GM19324 (cell line): ENCODE results near the gene CHST8.
"Not testable (repeated sequence)": the region's sequence is repeated elsewhere in the genome, so short reads cannot be mapped to it uniquely, and the experiment has no call there.

ENCODE experiments used
- ATAC-seq: cut with Tn5 transposase; IDR thresholded peaks from one replicate; pipeline ENCODE4 v1.9.1; 2021; ENCODE audit warnings: mild to moderate bottlenecking, moderate library complexity; ENCODE audit not compliant: unreplicated experiment, low FRiP score

Gene CHST8

DNA sequence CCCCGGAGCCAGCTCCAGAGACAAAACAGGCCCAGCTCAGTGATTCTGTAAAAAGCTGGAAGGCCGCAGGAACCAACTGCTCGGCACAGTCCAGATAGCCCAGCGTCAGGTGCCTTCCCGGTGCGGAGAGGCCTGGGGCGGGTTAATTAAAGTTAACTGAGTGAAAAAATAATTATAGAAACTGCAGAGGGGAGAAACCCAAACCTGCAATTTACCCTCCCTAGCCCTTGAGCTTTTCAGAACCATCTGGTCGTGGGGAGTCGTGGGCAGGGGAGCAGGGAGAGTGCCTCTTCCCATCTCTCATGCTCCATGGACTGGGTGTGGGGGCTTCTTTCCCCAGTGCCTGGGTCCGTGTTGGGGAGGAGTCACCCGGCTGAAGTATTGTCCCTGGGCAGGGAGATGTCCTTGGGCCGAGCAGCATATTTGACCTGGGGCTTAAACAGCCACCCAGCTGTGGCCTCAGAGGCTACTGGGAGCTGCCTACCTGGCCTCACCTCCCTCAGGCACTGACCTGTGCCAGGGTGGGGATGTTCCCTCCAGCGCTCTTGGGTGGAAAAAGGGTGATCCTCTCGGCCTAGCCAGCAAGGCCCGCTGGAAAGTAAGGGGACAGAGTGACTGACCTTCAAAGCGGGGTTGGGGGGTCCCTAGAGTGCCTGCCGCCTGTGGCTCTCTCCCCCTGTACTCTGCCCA lies 65.9 kb downstream of the CHST8 start:
- ATAC-seq = no peak

DNA sequence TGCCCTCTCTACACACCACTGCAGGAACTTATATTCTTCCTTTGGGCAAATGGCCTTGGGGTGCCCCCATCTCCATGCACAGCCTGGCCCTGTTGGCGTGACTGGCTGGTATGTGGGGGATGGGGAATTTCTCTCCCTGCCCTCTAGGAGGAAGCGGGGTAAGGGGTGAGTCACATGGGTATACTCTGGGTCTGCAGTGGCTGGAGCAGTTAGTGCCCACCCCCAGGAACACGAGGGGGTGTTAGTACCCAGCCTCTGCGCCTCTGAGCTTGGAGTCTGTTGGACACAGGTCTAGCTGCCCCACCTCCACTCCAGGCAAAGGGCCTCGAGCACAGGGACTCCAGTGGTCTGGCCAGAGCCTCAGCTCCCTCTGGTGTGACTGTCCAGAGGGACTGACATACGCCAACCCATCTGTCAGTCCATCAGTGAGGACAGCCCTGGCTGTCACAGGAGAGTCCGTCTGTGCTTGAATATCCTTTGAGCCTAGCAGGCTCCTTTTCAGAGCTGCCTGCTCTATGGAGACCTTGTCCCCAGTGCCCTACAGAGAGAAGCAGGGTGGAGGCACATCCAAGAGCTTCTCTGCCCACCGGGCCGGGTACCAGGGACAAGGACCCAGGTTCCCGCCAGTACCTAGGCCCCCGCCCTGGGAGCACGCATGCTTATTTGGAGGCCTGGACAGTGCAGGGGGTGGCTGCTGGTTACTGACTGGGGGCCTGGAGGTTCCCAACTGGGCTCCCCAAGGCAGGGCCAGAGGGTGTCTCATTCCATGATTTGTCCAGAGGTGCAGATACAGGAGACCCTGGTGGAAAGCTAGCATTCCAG lies 66.6 kb downstream of the CHST8 start:
- ATAC-seq = no peak

DNA sequence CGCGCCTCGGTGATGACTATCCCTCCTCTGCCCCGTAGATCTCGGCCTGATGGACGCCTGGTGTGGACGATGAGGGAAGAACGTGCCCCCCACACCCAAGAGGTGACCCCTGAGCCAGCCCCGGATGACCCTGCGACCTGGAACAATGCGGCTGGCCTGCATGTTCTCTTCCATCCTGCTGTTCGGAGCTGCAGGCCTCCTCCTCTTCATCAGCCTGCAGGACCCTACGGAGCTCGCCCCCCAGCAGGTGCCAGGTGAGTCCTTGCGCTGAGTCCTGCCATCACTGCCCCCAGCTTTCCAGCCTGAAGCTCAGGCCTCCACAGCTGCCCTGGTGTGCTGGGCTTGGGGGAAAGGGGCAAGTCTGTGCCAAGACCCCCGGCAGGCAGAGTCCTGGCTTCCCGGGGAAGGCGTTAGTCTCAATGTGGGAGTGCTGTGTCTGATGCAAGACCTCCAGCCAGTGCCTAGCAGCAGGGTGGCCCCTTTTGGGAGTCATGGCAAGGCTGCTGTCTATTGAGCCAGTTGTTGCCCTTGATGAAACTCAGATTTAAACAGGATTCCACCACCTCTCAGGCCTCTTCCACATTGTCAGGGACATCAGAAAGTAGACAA lies 67.5 kb downstream of the CHST8 start:
- ATAC-seq = no peak

DNA sequence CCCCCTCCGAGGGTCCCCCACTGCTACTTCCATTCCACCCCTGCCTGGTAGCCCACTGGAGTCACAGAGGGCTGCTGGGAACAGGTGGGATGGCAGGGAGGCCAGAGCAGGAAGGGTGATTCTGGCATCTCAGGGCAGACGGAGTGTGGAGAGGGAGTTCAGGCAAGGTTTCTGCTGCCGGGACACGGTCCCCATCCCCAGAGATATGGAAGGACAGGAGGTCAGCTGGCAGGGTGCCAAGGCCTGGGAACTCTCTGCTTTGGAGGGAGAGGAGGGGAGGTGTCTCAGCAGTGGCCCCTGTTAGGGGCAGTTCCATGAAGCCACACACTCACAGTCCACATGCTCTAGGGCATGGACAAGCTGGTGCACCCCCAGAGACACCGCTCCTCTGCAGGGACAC lies 68.1 kb downstream of the CHST8 start:
- ATAC-seq = no peak

DNA sequence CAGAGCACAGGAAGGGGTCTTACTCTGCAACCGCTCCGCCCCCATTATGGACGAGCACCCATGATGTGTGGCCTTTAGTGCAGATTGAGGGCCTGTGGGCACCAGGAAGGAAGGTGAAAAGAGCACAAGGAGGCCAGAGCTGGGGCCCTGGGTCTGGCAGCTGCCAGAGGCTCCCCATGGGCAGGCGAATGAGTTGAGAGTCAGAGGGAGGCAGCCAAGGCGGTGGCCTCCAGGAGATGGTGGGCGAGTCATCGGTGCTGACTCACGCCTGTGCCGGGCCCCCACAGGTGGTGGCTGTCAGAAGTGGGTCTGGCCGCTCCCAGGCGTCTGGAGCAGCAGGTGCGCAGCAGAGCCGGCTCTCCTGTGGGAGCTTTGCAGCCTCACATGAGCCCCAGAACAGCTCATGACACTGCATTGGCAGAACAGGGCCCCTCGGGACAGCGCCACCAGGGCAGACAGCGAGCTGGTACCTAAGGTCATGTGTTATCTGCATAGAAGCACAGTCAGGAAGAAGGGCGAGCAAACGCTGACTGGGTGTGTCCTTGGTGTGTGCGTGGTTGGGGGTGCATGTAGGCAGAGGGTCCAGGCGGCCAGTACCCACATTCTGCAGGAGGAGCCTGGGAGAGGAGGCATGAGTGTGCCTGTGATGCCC lies 68.8 kb downstream of the CHST8 start:
- ATAC-seq = no peak

DNA sequence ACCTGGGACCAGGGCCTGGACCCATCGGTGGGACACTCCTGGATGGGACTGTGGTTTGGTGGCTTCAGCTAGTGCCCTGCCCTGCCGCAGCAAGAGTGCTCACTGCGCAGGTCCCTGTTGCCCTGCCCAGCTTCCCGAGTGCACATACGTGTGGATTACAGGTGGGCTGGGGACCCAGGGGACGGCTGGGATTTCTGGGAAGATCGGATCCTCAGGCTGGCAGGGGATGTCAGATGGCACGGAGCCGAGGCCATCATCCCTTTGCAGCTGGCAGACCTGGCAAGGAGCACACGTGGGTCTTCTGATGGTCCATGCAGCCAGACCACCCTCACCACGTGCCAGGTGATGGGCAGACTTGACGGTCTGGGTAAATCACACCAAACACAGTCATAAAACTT lies 69.3 kb downstream of the CHST8 start:
- ATAC-seq = no peak

DNA sequence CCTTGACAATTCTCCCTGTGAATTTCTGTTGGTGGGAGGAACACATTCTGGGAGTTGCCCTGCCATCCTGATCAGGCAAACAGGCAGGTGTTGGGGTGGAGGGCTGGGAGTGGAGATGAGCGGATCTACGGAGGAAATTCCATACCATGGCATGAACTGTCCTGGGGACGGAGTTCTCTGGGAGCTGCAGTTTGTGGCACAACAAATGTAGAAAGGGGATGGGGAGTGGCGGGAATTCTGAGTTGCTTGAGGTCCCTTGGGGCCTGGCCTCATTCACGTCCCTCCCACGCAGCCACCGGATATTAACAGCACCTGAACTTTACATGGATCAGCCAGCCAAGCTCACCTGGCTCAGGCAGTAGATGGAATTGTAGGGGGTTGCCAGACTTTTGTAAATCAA lies 70.0 kb downstream of the CHST8 start:
- no peak for ATAC-seq

DNA sequence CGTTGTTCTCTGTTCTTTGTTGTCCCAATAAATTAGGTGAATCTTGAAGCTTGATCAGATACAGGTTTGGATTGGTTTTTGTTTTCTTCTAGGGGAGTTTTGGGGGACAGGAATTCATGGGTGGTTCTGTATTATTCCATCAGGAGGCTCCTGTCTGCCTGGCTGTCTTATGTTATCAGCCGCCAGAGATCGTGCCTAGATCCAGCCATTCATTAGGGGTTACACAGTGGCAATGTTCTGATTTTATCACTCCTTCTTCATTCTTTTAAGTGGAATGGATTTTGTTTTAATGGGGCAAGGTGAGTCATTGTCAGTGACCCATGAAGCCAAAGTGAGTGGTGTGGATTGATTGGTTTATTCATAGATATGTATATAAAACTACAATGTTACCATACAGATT lies 71.9 kb downstream of the CHST8 start:
- ATAC-seq = no peak

DNA sequence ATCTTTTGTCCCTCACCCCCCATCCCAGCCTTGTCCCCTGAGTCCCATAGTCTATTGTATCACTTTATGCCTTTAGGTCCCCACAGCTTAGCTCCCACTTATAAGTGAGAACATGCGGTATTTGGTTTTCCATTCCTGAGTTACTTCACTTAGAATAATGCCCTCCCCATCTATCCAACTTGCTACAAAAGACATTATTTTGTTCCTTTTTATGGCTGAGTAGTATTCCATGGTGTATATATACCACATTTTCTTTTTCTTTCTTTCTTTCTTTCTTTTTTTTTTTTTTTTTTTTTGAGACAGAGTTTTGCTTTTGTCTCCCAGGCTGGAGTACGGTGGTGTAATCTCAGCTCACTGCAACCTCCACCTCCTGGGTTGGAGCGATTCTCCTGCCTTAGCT lies 73.8 kb downstream of the CHST8 start:
- not testable (repeated sequence) for ATAC-seq

DNA sequence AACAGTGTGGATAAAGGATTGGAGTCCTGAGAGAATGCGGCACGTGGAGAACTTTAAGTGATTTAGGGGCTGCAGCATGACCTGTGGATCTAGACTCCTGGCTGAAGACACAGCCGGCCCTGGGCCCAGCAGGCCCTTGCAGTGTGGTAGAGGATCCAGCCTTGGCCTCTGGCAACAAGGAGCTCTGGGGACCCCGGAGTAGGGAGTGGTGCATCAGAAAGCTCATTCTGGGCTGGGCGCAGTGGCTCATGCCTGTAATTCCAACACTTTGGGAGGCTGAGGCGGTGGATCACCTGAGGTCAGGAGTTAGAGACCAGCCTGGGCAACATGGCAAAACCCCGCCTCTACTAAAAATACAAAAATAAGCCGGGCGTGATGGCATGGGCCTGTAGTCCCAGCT lies 76.0 kb downstream of the CHST8 start:
- ATAC-seq = no peak

DNA sequence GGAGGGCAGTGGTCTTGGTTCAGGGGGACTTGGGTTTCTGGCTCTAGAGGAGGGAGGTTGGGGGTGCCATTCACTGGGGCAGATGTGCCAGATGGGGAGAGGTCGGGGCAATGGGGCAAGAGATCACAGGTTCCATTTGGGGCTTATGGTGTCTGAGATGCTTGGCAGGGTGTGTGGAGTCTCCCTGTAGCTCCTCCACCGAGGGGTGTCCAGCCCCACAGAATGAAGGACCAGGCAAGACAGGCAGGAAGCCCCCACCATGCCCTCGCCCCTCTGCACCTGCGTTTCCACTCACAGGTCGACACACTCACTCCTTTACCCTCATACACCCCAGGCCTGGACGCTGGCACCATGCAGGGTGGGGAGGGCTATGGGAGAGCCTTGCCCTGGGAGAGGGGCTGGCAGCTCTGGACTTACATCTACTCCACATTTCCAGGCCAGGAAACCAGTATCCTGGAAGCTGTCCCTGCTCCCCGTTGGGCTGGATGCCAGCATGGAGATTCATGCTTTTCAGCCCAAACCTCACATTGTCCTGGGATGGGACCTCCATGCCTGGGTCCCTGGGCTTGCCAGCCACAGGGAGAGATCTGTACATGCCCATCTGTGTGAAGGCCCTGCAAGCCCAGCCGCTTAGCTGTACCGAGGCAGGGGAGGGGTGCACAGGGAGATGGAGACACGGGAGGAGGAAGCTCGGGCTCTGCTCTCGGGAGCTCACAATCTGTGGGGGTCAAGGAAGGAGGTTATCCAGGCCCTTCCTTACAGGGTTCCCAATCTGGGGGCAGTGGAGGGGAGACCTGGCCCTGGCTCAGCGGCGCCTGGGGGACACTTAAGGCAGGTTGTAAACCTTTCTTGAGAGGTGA lies 77.1 kb downstream of the CHST8 start:
- ATAC-seq = no peak

DNA sequence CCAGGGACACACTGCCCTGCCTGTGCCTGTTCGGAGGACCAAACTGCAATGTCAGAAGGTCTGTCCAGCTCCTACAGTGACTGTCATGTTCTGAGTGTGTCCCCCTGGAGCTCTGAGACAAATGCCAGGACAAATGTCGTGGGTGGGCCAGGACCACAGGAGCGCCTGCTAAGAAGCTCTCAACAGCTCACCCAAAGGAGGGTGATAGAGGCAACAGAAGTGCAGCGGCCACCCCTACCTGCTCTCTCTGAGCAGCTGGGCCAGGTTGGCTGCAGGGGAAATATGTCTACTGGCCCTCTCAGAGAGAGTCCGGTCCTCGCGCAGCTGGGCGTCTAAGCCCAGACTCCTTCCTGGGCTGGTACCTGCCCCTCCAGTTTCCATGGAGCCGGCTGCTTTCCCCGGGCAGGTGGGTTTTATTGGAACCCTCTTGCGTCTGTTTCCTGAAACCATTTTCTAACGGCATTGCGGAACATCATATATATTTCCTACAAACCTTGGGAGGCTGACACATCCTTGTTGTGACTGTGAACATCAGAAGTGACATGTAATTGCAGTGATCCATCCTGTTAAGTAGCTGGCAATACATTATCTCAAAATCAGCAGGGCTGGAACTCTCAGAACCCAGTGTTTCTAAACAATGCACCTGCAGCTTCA lies 78.1 kb downstream of the CHST8 start:
- no peak for ATAC-seq

DNA sequence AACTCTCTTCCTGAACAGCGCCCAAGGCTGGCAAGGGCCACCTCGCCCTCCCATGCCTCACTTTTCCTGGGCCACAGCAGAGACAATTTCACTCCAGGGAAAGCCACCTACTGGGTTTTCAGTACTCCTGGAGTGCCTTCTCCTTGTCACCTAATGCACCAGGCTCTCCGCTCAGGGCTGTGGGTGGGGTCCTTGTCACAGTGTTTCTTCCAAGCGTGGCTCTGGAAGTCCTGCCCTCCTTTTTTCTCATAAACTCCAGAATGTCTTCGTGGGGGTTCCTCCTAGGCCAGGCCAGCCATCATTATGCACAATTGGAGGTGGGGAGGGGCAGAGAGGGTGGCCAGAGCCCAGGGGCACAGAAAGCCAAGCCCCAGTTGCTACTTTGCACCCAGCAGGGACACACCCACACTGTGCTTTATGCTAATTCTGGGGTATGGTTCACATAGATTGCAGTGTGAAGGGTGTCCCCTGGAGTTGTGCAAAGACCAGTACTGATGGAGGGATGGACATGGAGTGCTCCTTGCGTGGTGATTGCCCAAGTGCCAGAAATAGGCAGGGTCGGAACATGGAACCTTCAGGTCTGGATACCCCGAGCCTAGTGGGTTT lies 78.8 kb downstream of the CHST8 start:
- no peak for ATAC-seq

DNA sequence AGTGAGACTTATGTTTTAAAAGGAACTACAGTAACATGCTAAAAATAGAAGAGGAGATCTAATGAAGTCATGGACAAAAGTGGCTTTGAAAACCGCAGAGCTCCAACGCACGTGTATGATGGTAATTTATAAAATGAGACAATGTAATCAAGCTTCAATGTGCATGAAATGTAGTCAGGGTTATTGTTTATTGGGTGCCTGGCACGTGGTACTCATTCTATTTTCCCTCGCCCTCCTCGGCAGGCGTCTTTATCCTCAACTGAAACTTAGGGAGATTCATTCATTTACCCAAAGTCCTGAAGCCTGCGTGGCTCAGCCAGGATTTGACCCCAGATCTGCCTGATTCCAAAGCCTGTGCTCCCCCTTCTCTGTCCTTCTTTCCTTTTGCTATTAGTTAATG lies 79.8 kb downstream of the CHST8 start:
- ATAC-seq = no peak

DNA sequence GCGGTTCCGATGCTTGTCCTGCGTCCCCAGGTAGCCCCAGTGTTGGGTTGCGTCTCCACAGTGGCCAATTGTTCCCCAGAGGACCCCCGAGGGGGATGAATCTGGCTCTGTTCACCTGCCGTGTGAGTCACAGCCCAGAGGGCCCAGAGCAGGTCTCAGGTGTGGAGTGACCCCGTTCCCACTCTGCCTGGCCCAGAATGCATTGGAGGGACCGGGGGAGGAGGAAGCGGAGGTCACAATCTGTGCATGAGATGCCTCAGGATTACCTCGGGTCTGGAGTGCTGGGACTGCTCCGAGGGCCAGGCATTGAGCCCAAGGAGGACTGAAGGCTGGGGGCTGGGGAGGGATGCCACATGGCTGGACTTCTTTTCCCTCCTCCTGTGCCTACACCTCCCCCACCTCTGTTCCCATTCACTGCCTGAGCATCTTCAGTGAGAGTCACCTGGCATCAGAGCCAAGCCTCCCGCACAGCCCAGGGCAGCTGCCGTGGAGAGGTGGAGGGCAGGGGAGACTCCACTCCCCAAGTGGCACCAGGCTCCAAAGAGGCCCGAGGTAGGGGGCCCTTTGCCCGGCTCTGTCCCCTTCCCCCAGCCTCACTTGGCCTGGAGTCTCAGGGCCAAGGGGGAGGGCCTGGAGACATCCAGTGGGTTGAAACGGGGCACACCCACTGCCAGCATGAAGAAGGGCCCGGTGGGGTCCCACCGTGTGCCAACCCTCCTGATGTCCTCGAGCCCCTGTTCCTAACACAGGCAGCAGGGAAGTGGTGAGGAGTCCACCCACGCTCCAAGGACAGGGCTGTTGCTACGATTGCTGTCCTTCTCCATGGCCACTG lies 81.1 kb downstream of the CHST8 start:
- ATAC-seq = no peak

DNA sequence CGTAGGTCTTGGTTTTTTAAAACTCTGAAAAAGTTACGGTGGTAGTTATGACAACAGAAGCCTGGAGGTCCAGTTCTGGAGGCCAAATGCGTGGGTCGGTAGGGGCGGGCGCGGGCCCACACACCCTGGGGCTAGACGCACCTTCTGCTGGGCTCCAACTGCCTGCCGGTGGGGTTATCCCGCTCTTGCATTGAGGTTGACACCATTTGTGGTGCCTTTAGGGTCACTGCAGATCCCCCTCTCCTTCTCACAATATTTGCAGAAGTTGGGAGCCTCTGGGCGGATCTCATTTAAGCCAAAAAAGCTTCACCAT lies 81.6 kb downstream of the CHST8 start:
- ATAC-seq = no peak

DNA sequence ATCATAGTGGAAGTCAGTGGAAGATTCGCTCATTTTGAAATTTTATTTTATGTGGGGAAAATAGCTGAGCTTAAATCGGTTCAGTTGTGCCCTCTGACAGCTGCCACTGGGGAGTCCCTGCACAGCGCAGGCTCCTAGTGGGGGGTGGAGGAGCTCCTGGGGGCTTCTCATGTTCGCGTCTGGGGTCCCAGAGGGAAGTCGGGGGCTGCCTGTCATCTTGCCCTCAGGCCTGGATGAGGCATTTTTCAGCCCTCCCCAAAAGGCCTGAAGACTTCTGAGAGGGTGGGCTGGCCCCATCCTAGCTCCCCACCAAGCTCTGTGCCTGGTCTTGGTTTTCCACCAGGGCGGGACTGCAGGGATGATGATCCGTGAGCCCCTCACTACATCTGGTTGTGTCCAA lies 82.1 kb downstream of the CHST8 start:
- no peak for ATAC-seq

DNA sequence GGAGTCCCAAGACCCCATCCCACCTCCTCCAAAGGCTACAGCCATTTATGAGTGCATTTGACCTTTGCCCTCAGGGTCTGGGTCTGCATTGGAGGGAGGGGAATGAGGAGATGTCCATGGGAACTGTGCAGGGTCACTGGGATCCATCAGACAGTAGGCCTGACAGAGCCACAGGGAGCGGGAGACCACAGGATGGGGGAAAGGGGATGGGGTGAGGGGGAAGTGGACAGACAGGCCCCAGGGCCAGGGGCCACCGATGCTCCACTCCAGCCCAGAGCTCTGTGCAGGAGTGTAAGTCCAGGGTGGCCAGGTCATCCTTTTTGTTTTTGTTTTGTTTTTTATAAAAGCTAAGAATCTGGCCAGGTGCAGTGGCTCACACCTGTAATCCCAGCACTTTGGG lies 82.5 kb downstream of the CHST8 start:
- no peak for ATAC-seq
